GM12891 (cell line): ENCODE measurements around the gene SLC43A3.

Source experiments
- PAX5 ChIP-seq: IDR thresholded peaks from 2 replicates; pipeline ENCODE4 v1.6.1; 2011; ENCODE audit warnings: low read length, moderate library complexity, mild to moderate bottlenecking; ENCODE audit not compliant: insufficient read depth, severe bottlenecking
- POLR2A ChIP-seq: IDR thresholded peaks from 2 replicates; pipeline ENCODE4 v1.6.1; 2011; ENCODE audit warnings: low read depth, low read length, control low read depth
- POLR2AphosphoS5 ChIP-seq: IDR thresholded peaks from 2 replicates; pipeline ENCODE4 v1.6.1; 2011; ENCODE audit warnings: low read depth, low read length, control low read depth
- POU2F2 ChIP-seq: IDR thresholded peaks from 2 replicates; pipeline ENCODE4 v1.6.1; 2011; ENCODE audit warnings: low read depth, mild to moderate bottlenecking, control low read depth, low read length, moderate library complexity
- SPI1 ChIP-seq: IDR thresholded peaks from 2 replicates; pipeline ENCODE4 v1.6.1; 2011; ENCODE audit warnings: low read depth, low read length, control low read depth
- TAF1 ChIP-seq: IDR thresholded peaks from 2 replicates; pipeline ENCODE4 v1.6.1; 2011; ENCODE audit warnings: low read depth, low read length, control low read depth

- TF ChIP-seq POLR2A (no peak), POLR2AphosphoS5 (no peak), SPI1 (no peak), TAF1 (no peak), POU2F2 (no peak), PAX5 (no peak)
These were observed 44.6 kb upstream of the SLC43A3 start for GRCh38 chr11:57471496-57471895.
